Measurements from ENCODE around the gene CLSTN3.

The CLSTN3 gene

GRCh38 chr12:7151532-7151931 lies 21.4 kb downstream of the CLSTN3 start:
- TF ChIP-seq CTCF (IDR thresholded peaks at IDR 0.05; ENCODE audit: low read depth, low read length): no peak
- no peak for DNase-seq (ENCODE audit: extremely low read depth, low read depth)

- TF ChIP-seq CTCF (IDR thresholded peaks at IDR 0.05; ENCODE audit: low read depth, low read length): no peak
- no peak for DNase-seq (ENCODE audit: extremely low read depth, low read depth)
These were observed 22.6 kb downstream of the CLSTN3 start for GRCh38 chr12:7152818-7153217.

- TF ChIP-seq CTCF (IDR thresholded peaks at IDR 0.05; ENCODE audit: low read depth, low read length): no peak
- no peak for DNase-seq (ENCODE audit: extremely low read depth, low read depth)
These were observed 23.9 kb downstream of the CLSTN3 start for GRCh38 chr12:7154042-7154441.

- DNase-seq (ENCODE audit: extremely low read depth, low read depth): no peak
- no peak for TF ChIP-seq CTCF (IDR thresholded peaks at IDR 0.05; ENCODE audit: low read depth, low read length)
These were observed 24.8 kb downstream of the CLSTN3 start for GRCh38 chr12:7154901-7155470.

- no peak for DNase-seq (ENCODE audit: extremely low read depth, low read depth)
- no peak for TF ChIP-seq CTCF (IDR thresholded peaks at IDR 0.05; ENCODE audit: low read depth, low read length)
These were observed 25.4 kb downstream of the CLSTN3 start for GRCh38 chr12:7155471-7156034.

GRCh38 chr12:7156259-7157197 lies 26.4 kb downstream of the CLSTN3 start:
- TF ChIP-seq CTCF (IDR thresholded peaks at IDR 0.05; ENCODE audit: low read depth, low read length): no peak
- no peak for DNase-seq (ENCODE audit: extremely low read depth, low read depth)

GRCh38 chr12:7157391-7157790 lies 27.2 kb downstream of the CLSTN3 start:
- DNase-seq (ENCODE audit: extremely low read depth, low read depth): no peak
- TF ChIP-seq CTCF (IDR thresholded peaks at IDR 0.05; ENCODE audit: low read depth, low read length): no peak

All from AG09319 (cell line).